Thymus (tissue), 11 donors: ENCODE data around the gene UNC5C. TPM values are rescaled to one million over a fixed set of nuclear protein-coding genes. Genes with fewer than 3 reads are reported as not detected.

ENCODE experiments used
- DNase-seq, 9 donors: peaks; one replicate each; pipeline ENCODE4 v3.0.0-alpha.2; 2013; ENCODE audit warnings: low spot score in 9 of 9, low read depth in 6 of 9, missing footprints in 1 of 9
- H3K27ac ChIP-seq, 2 donors: one replicate each; pipeline ENCODE4 v1.5.1; 2013; ENCODE audit warnings: control low read depth in 1 of 2, low read depth in 1 of 2, low read length in 1 of 2, mild to moderate bottlenecking in 1 of 2, moderate library complexity in 1 of 2
- H3K27me3 ChIP-seq, 2 donors: one replicate each; pipeline ENCODE4 v1.5.1; 2013; ENCODE audit warnings: low read length in 1 of 2; ENCODE audit not compliant: control insufficient read depth in 2 of 2, insufficient read depth in 1 of 2
- H3K36me3 ChIP-seq, 2 donors: one replicate each; pipeline ENCODE4 v1.5.1; 2013; ENCODE audit warnings: low read length in 1 of 2, mild to moderate bottlenecking in 1 of 2, moderate library complexity in 1 of 2; ENCODE audit not compliant: control insufficient read depth in 2 of 2, insufficient read depth in 2 of 2
- H3K4me1 ChIP-seq, 2 donors: one replicate each; pipeline ENCODE4 v1.5.1; 2013; ENCODE audit warnings: low read length in 2 of 2; ENCODE audit not compliant: control insufficient read depth in 2 of 2, insufficient read depth in 2 of 2
- H3K4me3 ChIP-seq, 2 donors: one replicate each; pipeline ENCODE4 v1.5.1; 2013; ENCODE audit warnings: low read length in 2 of 2, control low read depth in 1 of 2, mild to moderate bottlenecking in 1 of 2
- H3K9me3 ChIP-seq, 2 donors: one replicate each; pipeline ENCODE4 v1.5.1; 2013; ENCODE audit warnings: low read length in 1 of 2, mild to moderate bottlenecking in 1 of 2; ENCODE audit not compliant: control insufficient read depth in 2 of 2, insufficient read depth in 1 of 2
- WGBS: extraction: QIAGEN DNeasy Blood & Tissue Kit; methylation state at CpG from one replicate; pipeline ENCODE4 v1.1.7; 2013; 5-methylcytosine and 5-hydroxymethylcytosine counted together
- polyA plus RNA-seq: library from polyadenylated mRNA; stranded (reverse); fragments of 200-250 nt; gene quantifications from one replicate; pipeline ENCODE4 v1.2.3, GENCODE V29; 2013
- total RNA-seq: library from RNA; stranded (reverse); fragments of 120-200 nt; gene quantifications from one replicate; pipeline ENCODE4 v1.2.4, GENCODE V29; 2013
- donor health status: healthy.

UNC5C gene
- total and polyA plus RNA-seq, 2 donors: 0.98 to 1.8 TPM

- Histone ChIP-seq H3K9me3 (peaks cover 0 to 5% of the 10 kb centered on the region in 2 donors), H3K27ac (no peak overlapping the region), H3K27me3 (no peaks in the 10 kb centered on the region), H3K4me1 (no peaks in the 10 kb centered on the region), H3K36me3 (no peaks in the 10 kb centered on the region), H3K4me3 (no peak overlapping the region)
- 98% methylated on average over 1 of the region's 1 CpG for whole genome bisulfite sequencing
- DNase-seq: no peak
Observed at GRCh38 chr4:95571577-95571976, 22.8 kb upstream of the UNC5C start.

DNA sequence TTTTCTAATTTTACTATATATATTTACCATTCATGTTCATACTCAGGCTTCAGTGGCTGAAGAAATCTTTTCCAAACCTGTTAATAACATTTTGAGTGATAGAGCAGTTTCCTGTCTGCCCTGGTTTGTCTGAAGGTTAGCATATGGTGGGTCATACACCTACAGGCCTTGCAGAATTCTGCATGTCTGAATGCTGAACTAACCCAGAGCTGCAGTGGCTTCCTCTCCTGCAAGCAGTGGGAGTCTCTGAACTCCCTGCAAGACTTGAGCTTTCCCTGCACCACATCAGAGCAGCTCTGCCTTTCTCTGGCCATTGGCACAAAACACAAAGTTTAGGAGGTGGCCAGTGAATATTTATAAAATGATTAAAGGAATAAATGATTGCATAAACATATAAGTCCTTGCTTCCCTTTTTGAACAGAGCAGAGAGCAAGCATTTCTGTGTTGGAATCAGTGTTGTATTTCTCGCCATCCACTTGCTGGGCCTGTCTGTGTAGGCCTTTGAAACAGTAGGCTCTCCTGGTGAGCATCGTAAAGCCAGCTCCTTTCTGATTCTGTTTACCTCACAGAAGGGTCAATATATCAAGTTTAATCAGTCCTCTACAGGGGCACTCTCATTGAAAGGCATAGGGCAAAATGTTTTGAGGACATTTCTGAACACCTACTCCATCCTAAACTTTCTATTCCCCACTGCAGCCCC is 15.0 kb upstream of the UNC5C start:
- no peak overlapping the region for H3K27ac ChIP-seq
- H3K4me1 ChIP-seq: no peaks in the 10 kb centered on the region
- no peak overlapping the region for H3K4me3 ChIP-seq
- H3K9me3 ChIP-seq: no peaks in the 10 kb centered on the region
- no peaks in the 10 kb centered on the region for H3K27me3 ChIP-seq
- no peaks in the 10 kb centered on the region for H3K36me3 ChIP-seq
- WGBS: 95% methylated on average over 2 of the region's 2 CpGs
- no peak for DNase-seq

DNA sequence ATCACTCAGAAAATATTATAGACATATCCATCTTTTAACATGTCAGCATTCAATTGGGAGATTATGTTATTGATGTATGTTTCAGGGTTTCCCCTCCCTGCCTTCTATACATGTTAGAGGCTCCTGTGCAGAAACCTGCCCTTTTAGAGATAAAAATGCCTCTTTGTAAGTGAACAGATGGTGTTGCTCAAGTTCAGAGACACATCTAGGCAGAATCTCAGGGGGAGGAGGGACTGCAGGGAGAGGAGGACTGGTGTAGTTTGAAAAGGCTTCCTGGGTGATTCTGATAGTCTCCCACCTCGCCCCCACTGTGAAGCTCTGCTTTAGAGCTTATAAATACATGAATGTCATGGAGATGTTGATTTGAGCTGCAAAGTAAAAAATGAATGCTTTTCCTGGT is 12.0 kb upstream of the UNC5C start:
- Histone ChIP-seq H3K27ac (no peak overlapping the region), H3K36me3 (no peaks in the 10 kb centered on the region), H3K4me3 (no peak overlapping the region), H3K27me3 (no peaks in the 10 kb centered on the region), H3K9me3 (no peaks in the 10 kb centered on the region), H3K4me1 (no peaks in the 10 kb centered on the region)
- WGBS: 88% methylated on average over 1 of the region's 1 CpG
- no peak for DNase-seq

GRCh38 chr4:95556207-95556859 is 7.6 kb upstream of the UNC5C start:
- no peaks in the 10 kb centered on the region for H3K4me1 ChIP-seq
- H3K4me3 ChIP-seq: no peak overlapping the region
- no peak overlapping the region for H3K27ac ChIP-seq
- DNase-seq: no peak
- no peaks in the 10 kb centered on the region for H3K36me3 ChIP-seq
- H3K9me3 ChIP-seq: no peaks in the 10 kb centered on the region
- peaks cover 0 to 1% of the 10 kb centered on the region in 2 donors for H3K27me3 ChIP-seq
- 94% methylated on average over 4 of the region's 4 CpGs for WGBS

GRCh38 chr4:95552942-95553550 is 4.3 kb upstream of the UNC5C start:
- 94% methylated on average over 4 of the region's 4 CpGs for WGBS
- no peaks in the 10 kb centered on the region for H3K36me3 ChIP-seq
- peaks cover 0 to 9% of the 10 kb centered on the region in 2 donors for H3K4me1 ChIP-seq
- no peaks in the 10 kb centered on the region for H3K9me3 ChIP-seq
- no peak overlapping the region for H3K4me3 ChIP-seq
- peaks cover 11 to 34% of the 10 kb centered on the region in 2 donors for H3K27me3 ChIP-seq
- no peak overlapping the region for H3K27ac ChIP-seq
- DNase-seq: no peak

GRCh38 chr4:95551653-95552052 is 2.9 kb upstream of the UNC5C start:
- 56% methylated on average over 2 of the region's 2 CpGs for WGBS
- H3K27me3 ChIP-seq: peaks cover 24 to 48% of the 10 kb centered on the region in 2 donors

GRCh38 chr4:95550115-95550987 is 1.6 kb upstream of the UNC5C start:
- H3K27me3 ChIP-seq: peaks cover 29 to 61% of the 10 kb centered on the region in 2 donors
- DNase-seq: no peak
- H3K4me1 ChIP-seq: peaks cover 0 to 15% of the 10 kb centered on the region in 2 donors
- no peak overlapping the region for H3K27ac ChIP-seq
- H3K36me3 ChIP-seq: no peaks in the 10 kb centered on the region
- H3K4me3 ChIP-seq: peak overlapping the region; percentile 53 to 56
- H3K9me3 ChIP-seq: no peaks in the 10 kb centered on the region
- 55% methylated on average over 6 of the region's 6 CpGs for WGBS

More at GRCh38 chr4:95551653-95552052, 2.9 kb upstream of the UNC5C start:
- no peak for DNase-seq
- Histone ChIP-seq H3K36me3 (no peaks in the 10 kb centered on the region), H3K27ac (no peak overlapping the region), H3K4me3 (no peak overlapping the region), H3K9me3 (no peaks in the 10 kb centered on the region), H3K4me1 (peaks cover 0 to 15% of the 10 kb centered on the region in 2 donors)

DNA sequence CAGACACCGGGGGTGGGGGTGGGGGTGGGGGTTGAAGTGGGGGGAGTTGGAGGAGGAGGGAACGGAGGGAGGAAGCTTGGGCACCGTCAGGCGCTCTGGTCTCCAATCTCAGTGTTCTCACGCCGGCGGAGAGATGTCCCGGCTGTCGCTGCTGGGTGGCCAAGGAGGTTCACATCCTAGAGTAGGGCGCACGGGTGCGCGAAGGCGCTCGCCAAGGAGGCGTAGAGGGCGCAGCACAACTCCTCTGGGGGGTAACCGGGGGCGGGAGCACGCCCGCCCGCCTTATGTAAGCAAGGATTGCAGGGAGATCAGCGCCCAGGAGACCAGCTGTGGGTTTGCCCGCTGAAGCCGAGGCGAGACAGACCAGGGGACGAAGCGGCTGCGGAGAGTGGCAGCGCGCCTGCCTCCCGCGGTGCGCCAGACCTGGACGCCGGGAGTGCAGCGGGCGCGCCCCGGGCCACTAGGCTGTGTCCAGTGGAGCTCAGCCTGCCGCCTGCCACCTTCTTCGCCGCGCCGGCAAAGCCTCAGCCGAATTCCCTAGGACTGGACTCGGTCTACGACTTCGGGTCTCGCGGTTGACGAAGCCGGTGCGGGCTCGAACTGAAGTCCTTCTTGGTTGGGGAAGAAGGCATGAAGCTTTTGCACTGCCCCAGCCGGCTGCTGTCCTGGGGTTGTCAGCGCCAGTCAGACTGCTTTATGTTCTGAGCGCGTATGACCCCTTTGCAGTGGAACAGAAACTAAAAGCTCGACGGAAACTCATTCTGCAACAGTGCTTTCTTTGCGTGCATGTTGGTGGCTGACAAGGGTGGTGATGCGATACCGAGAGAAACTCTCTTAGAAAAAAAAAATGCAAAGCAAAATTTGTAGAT is 707 bp upstream of the UNC5C start:
- H3K4me3 ChIP-seq: peak overlapping the region; percentile 53 to 56
- H3K36me3 ChIP-seq: no peaks in the 10 kb centered on the region
- under 1% methylated on average over 64 of the region's 64 CpGs for WGBS
- peaks cover 29 to 62% of the 10 kb centered on the region in 2 donors for H3K27me3 ChIP-seq
- H3K9me3 ChIP-seq: no peaks in the 10 kb centered on the region
- DNase-seq: peak in 3 of 9 donors; percentile 27 to 69 (median 30)
- peak overlapping the region in 1 of 2 donors; percentile 38 for H3K27ac ChIP-seq
- H3K4me1 ChIP-seq: peaks cover 0 to 15% of the 10 kb centered on the region in 2 donors
